ENCODE measurements around the gene CLNK. TPM values are rescaled to one million over a fixed set of nuclear protein-coding genes. Genes with fewer than 3 reads are reported as not detected.
A peak's percentile ranks its signal among the peaks of the same experiment; 100 is the strongest.

Gene CLNK
- total and polyA plus RNA-seq, 2 experiments from 2014 or later = not detected

DNA sequence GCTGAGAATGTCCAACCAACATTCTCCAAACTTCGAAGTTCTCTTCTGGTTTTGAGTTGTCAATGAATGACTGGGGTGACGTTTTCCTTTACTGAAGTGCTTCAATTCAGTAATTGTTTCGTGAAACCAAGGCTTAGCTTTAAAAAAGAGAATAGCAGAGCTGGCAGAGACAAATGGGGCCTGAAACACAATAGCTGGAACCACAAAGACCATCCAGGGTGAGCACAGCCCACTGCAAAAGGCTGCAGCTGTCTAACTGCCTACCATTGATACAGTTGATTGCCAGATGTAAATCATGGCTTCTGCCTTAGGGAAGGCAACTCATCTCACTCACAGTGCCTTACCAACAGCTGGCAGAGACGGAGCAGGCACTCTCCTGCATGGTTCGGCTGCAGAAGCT is 148.7 kb downstream of the CLNK start:
- Histone ChIP-seq H3K27ac (no peak overlapping the region), H3K36me3 (no peaks in the 10 kb centered on the region)
- DNase-seq (ENCODE audit: low read depth in 1 of 2, low spot score in 1 of 2) = no peak

GRCh38 chr4:10534820-10535219 is 149.7 kb downstream of the CLNK start:
- H3K27me3 ChIP-seq = no peaks in the 10 kb centered on the region
- no peak for DNase-seq (ENCODE audit: low read depth in 1 of 2, low spot score in 1 of 2)
- no peak overlapping the region for H3K27ac ChIP-seq
- no peak overlapping the region for H3K4me3 ChIP-seq
- H3K36me3 ChIP-seq = no peaks in the 10 kb centered on the region
- no peaks in the 10 kb centered on the region for H3K9me3 ChIP-seq (ENCODE audit: low read depth)
- peaks cover 8% of the 10 kb centered on the region for H3K4me1 ChIP-seq (ENCODE audit: low read depth)
- TF ChIP-seq, protein P1, sequence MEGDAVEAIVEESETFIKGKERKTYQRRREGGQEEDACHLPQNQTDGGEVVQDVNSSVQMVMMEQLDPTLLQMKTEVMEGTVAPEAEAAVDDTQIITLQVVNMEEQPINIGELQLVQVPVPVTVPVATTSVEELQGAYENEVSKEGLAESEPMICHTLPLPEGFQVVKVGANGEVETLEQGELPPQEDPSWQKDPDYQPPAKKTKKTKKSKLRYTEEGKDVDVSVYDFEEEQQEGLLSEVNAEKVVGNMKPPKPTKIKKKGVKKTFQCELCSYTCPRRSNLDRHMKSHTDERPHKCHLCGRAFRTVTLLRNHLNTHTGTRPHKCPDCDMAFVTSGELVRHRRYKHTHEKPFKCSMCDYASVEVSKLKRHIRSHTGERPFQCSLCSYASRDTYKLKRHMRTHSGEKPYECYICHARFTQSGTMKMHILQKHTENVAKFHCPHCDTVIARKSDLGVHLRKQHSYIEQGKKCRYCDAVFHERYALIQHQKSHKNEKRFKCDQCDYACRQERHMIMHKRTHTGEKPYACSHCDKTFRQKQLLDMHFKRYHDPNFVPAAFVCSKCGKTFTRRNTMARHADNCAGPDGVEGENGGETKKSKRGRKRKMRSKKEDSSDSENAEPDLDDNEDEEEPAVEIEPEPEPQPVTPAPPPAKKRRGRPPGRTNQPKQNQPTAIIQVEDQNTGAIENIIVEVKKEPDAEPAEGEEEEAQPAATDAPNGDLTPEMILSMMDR (IDR thresholded peaks at IDR 0.05; ENCODE audit: low read depth, low read length) = no peak

More for the DNA sequence above, 148.7 kb downstream of the CLNK start:
- Histone ChIP-seq H3K4me3 (no peak overlapping the region), H3K27me3 (no peaks in the 10 kb centered on the region), H3K4me1 (ENCODE audit: low read depth) (peaks cover 8% of the 10 kb centered on the region), H3K9me3 (ENCODE audit: low read depth) (no peaks in the 10 kb centered on the region)
- TF ChIP-seq, protein P1 (IDR thresholded peaks at IDR 0.05; ENCODE audit: low read depth, low read length) = no peak

DNA sequence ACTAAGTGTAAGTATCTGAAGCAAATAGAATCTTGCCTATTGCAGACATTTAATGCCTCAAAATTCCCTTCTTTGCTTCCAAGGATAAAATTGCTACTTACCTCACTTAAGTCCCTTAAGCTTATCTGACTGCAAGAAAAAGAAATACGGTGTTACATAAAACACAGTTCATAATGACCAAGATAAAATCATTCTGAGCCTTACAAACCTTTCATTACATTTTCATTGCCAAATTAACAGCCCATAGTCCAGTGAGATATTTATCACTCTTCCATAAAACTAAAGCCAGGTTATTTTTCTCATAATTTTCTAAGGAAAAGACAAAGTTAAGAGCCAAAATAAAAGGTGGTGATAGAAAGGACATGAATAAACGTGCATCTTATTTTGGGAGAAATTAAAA is 152.4 kb downstream of the CLNK start:
- Histone ChIP-seq H3K27ac (no peak overlapping the region), H3K4me1 (ENCODE audit: low read depth) (peaks cover 8% of the 10 kb centered on the region), H3K36me3 (no peaks in the 10 kb centered on the region), H3K4me3 (no peak overlapping the region), H3K27me3 (no peaks in the 10 kb centered on the region), H3K9me3 (ENCODE audit: low read depth) (no peaks in the 10 kb centered on the region)
- no peak for DNase-seq (ENCODE audit: low read depth in 1 of 2, low spot score in 1 of 2)
- TF ChIP-seq, protein P1 (IDR thresholded peaks at IDR 0.05; ENCODE audit: low read depth, low read length) = no peak

GRCh38 chr4:10530137-10530786 is 154.3 kb downstream of the CLNK start:
- H3K4me1 ChIP-seq (ENCODE audit: low read depth) = peaks cover 8% of the 10 kb centered on the region
- peak in 1 of 2 donors; percentile 90 for DNase-seq (ENCODE audit: low read depth in 1 of 2, low spot score in 1 of 2)
- H3K27me3 ChIP-seq = no peaks in the 10 kb centered on the region
- no peak overlapping the region for H3K27ac ChIP-seq
- H3K4me3 ChIP-seq = no peak overlapping the region
- no peaks in the 10 kb centered on the region for H3K36me3 ChIP-seq
- TF ChIP-seq, protein P1 (IDR thresholded peaks at IDR 0.05; ENCODE audit: low read depth, low read length) = no peak
- H3K9me3 ChIP-seq (ENCODE audit: low read depth) = no peaks in the 10 kb centered on the region

- H3K36me3 ChIP-seq = no peaks in the 10 kb centered on the region
- TF ChIP-seq, protein P1 (IDR thresholded peaks at IDR 0.05; ENCODE audit: low read depth, low read length) = no peak
- peak in 1 of 2 donors; percentile 77 for DNase-seq (ENCODE audit: low read depth in 1 of 2, low spot score in 1 of 2)
- H3K27ac ChIP-seq = no peak overlapping the region
- no peaks in the 10 kb centered on the region for H3K27me3 ChIP-seq
- peaks cover 8% of the 10 kb centered on the region for H3K4me1 ChIP-seq (ENCODE audit: low read depth)
- H3K9me3 ChIP-seq (ENCODE audit: low read depth) = no peaks in the 10 kb centered on the region
- H3K4me3 ChIP-seq = no peak overlapping the region
These were observed 155.1 kb downstream of the CLNK start for GRCh38 chr4:10529291-10530136.
